PFSK-1 (cell line): Measurements from ENCODE around the gene KRTAP5-8.

Experiments
- POLR2AphosphoS5 ChIP-seq: IDR thresholded peaks from 2 replicates; pipeline ENCODE4 v1.6.1; 2012; ENCODE audit warnings: low read depth, mild to moderate bottlenecking, control low read depth, low read length, moderate library complexity
- REST ChIP-seq, 2 experiments: IDR thresholded peaks; 2 replicates each; pipeline versions ENCODE4 v1.6.1 to v1.8.0; 2011 to 2012; ENCODE audit warnings: low read depth in 2 of 2, low read length in 2 of 2, control low read depth in 1 of 2, inconsistent platforms in 1 of 2, mild to moderate bottlenecking in 1 of 2, moderate library complexity in 1 of 2; ENCODE audit not compliant: insufficient read depth in 1 of 2
- SIN3A ChIP-seq: IDR thresholded peaks from 2 replicates; pipeline ENCODE4 v1.6.1; 2012; ENCODE audit warnings: mild to moderate bottlenecking, low read length, moderate library complexity, borderline replicate concordance; ENCODE audit not compliant: insufficient read depth
- TAF1 ChIP-seq: IDR thresholded peaks from 2 replicates; pipeline ENCODE4 v1.6.1; 2012; ENCODE audit warnings: low read length, control low read depth, borderline replicate concordance; ENCODE audit not compliant: insufficient read depth

- no peak for TF ChIP-seq POLR2AphosphoS5
- no peak for TF ChIP-seq REST (IDR thresholded peaks at IDR 0.05; ENCODE audit: insufficient read depth in 1 of 2, low read depth in 2 of 2, low read length in 2 of 2)
- TF ChIP-seq SIN3A: no peak
- no peak for TF ChIP-seq TAF1
Observed at GRCh38 chr11:71564430-71564829, 26.6 kb downstream of the KRTAP5-8 start.
